Kidney epithelial cell (primary cell): ENCODE results near the gene OSBPL5. TPM values are rescaled to one million over a fixed set of nuclear protein-coding genes. Genes with fewer than 3 reads are reported as not detected.

ENCODE experiments used
- DNase-seq: peaks from one replicate; pipeline ENCODE4 v3.0.0-alpha.2; 2010; ENCODE audit warnings: low read depth
- H3K27me3 ChIP-seq: 2 replicates; pipeline ENCODE4 v1.6.0; 2011; ENCODE audit warnings: low read length; ENCODE audit not compliant: control insufficient read depth, insufficient read depth
- H3K36me3 ChIP-seq: 2 replicates; pipeline ENCODE4 v1.5.1; 2011; ENCODE audit warnings: low read length; ENCODE audit not compliant: control insufficient read depth, insufficient read depth
- H3K4me3 ChIP-seq: 2 replicates; pipeline ENCODE4 v1.5.1; 2011; ENCODE audit warnings: low read depth, mild to moderate bottlenecking, control low read depth, low read length
- total RNA-seq: library from RNA; depleted of rRNA; stranded (reverse); fragments of >200 nt; gene quantifications from 2 replicates; pipeline ENCODE4 v1.2.3, GENCODE V29; 2015
- TF ChIP-seq, protein P1 (sequence below): IDR thresholded peaks from 2 replicates; pipeline ENCODE4 v1.5.1; 2011; ENCODE audit warnings: mild to moderate bottlenecking, moderate library complexity, low read length, control low read depth, inconsistent platforms; ENCODE audit not compliant: insufficient read depth, poor library complexity, severe bottlenecking

The OSBPL5 gene
- total RNA-seq, 1 donor from 2014 or later: 10.2 TPM

DNA sequence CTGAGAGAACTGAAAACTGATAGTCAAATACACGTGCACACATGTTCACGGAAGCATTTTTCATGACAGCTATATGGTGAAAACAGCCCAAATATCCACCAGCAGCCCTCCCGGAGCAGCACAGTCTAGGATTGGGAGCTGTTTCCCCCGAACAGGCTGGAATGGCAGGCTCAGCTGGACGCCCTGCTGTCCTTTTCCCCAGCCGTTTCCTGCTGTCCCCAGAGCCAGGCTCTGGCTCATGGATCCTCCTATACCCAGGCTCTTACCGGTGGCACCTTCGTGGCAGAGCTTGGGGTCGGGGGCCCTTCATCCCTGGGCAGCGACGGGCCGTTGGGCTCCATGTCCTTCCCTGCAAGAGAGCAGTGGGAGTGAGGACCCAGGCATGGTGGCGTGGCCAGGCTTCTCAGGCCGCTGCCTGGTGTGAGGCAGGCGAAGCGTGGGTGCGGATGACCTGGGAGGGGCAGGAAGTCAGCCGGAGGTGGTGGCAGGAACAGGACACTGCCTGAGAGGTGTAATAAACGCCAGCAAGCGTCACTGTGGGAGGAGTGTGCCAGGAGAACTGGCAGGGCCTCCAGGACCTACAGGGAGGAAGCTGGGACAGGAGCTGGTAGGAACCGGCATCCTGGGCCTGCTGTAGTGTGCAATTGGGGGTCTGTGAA lies 38.8 kb downstream of the OSBPL5 start:
- TF ChIP-seq, protein P1, sequence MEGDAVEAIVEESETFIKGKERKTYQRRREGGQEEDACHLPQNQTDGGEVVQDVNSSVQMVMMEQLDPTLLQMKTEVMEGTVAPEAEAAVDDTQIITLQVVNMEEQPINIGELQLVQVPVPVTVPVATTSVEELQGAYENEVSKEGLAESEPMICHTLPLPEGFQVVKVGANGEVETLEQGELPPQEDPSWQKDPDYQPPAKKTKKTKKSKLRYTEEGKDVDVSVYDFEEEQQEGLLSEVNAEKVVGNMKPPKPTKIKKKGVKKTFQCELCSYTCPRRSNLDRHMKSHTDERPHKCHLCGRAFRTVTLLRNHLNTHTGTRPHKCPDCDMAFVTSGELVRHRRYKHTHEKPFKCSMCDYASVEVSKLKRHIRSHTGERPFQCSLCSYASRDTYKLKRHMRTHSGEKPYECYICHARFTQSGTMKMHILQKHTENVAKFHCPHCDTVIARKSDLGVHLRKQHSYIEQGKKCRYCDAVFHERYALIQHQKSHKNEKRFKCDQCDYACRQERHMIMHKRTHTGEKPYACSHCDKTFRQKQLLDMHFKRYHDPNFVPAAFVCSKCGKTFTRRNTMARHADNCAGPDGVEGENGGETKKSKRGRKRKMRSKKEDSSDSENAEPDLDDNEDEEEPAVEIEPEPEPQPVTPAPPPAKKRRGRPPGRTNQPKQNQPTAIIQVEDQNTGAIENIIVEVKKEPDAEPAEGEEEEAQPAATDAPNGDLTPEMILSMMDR: no peak
- Histone ChIP-seq H3K4me3 (no peak overlapping the region), H3K27me3 (peaks cover 2% of the 10 kb centered on the region), H3K36me3 (peaks cover 2% of the 10 kb centered on the region)
- DNase-seq: no peak

DNA sequence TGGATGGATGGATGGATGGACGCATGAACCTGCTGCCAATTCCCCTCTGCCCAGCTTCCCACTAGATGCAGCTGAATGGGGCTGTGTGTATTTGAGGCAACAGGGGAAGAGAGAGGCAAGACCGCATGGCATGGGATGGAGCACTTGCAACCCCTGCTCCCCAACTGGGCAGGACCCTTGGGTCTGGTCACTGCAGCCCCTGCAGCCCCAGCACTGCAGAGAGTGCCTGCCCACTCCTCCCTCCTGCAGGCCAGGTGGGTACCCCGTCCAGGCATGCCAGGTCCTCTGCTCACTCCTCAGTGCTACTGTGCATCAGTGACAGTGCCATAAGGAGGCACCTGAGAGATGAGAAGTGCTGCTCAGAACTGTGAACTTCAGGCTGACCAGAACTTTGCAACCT lies 40.3 kb downstream of the OSBPL5 start:
- Histone ChIP-seq H3K4me3 (no peak overlapping the region), H3K36me3 (peaks cover 2% of the 10 kb centered on the region), H3K27me3 (no peaks in the 10 kb centered on the region)
- no peak for DNase-seq
- TF ChIP-seq, protein P1: no peak

DNA sequence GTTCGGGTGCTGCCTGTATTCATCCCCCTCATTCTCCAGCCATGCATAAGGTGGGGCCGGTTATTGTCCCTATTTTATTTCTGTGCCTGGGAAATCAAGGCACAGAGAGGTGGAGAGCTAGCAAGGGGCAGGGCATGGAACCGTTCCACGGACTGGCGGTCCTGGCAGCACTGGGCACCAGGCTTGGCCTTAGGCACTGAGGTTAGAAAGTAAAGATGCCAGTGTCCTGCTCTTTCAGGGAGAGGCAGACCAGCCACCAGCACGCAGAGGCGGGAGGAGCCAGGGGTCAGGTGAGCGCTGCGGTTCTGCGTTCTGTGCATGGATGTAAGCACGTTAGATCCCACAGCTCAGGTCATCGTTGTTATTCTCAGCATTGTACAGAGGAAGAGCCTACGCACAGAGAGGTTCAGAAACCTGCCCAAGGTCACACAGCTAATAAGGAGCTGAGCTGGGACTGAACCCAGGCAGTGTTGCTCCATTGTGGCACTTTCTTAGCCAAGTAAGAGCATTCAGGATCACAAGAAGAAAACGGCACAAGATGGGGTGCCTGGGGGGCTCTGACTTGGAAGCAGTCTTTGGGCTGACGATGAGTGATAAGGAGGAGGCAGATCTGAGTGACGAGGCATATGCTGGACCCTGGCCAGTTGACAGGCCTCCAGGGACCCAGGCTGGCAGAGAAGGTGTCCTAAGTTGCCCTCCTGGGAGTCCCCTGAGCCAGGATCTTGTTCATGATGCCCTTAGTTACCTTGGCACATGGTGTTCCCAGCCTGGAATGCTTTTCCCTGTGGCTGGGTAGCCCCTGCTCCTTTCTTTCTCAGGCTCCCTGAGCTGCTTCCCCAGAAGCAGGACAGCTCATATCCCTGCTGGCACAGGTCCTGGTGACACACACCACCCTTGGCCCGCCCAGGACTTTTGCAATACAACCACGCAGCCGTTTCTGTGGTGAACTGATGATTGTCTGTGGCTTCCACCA lies 41.1 kb downstream of the OSBPL5 start:
- Histone ChIP-seq H3K36me3 (peaks cover 2% of the 10 kb centered on the region), H3K4me3 (no peak overlapping the region), H3K27me3 (no peaks in the 10 kb centered on the region)
- TF ChIP-seq, protein P1: no peak
- peak; percentile 73 for DNase-seq

DNA sequence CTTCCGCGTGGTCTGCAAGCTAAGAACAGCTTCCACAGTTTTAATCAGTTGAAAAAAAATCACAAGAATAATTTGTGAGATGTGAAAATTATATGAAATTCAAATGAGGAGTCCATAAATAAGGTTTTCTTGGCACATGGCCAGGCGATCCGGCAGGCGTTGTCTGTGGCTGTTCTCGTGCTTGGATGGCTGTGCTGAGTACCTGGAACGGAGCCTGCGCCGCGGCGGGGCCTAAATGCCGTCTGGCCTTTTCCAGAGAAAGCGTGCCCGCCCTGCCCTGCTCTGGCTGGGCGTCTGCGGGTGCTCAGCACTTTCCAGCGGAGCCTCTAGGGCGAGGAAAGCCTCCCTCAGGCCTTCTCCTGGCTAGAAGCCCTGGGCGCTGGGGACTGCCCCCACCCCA lies 41.8 kb downstream of the OSBPL5 start:
- Histone ChIP-seq H3K4me3 (no peak overlapping the region), H3K27me3 (no peaks in the 10 kb centered on the region), H3K36me3 (peaks cover 2% of the 10 kb centered on the region)
- DNase-seq: no peak
- TF ChIP-seq, protein P1: no peak

DNA sequence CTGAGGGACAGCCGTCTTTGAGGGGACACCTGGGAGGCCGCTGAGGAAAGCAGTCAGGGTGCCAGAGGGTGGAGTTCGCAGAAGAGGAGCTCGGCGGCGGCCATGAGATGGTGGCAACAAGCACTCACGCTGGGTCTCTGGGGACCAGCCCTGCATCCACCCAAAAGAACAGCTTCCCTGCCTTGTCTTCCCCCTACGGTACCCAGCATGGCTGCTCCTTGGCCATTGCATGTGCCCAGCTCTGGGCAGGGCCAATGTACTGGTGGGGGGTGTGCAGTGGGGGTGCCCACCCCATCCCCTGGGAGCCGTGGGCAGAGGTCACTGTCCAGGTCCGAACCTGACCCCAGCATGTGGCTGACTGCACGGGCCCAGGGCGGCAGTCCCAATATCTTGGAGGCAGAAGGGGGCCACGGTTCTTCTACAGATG lies 42.3 kb downstream of the OSBPL5 start:
- no peak for DNase-seq
- Histone ChIP-seq H3K36me3 (peaks cover 2% of the 10 kb centered on the region), H3K4me3 (no peak overlapping the region), H3K27me3 (no peaks in the 10 kb centered on the region)
- TF ChIP-seq, protein P1: no peak
